Fibroblast of skin of abdomen (primary cell): ENCODE results near the gene RMND1.
A peak's percentile ranks its signal among the peaks of the same experiment; 100 is the strongest.
"Not testable (repeated sequence)": the region's sequence is repeated elsewhere in the genome, so short reads cannot be mapped to it uniquely, and the experiment has no call there.

Source experiments
- DNase-seq: peaks from one replicate; pipeline ENCODE4 v3.0.0-alpha.2; 2013

RMND1 gene

DNA sequence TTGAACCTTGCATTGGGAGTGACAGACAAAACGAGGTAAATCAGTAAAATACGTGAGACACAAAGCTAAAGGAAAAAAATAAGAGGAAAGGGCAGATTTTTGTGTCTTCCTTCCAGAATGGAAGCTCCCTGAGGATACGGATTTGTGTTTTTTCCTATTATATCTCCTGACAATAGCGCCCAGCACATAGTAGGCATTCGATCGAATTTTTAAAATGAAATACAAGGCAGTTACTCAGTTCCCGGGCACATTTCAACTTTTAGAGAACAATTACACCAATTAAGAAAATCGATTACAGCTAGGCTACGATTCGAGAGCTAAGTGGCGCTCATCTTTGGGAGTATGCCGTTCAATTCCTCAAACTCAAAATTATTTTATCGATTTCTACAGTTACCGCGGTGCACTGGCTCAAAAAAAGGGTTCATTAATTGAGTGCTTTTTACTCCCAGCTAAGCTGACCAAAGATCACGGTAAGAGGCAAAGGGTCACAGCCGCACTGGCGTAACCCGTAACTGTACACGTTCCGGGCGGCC lies 443 bp downstream of the RMND1 start:
- DNase-seq = no peak

GRCh38 chr6:151450928-151451327 lies 998 bp downstream of the RMND1 start:
- DNase-seq = not testable (repeated sequence)

DNA sequence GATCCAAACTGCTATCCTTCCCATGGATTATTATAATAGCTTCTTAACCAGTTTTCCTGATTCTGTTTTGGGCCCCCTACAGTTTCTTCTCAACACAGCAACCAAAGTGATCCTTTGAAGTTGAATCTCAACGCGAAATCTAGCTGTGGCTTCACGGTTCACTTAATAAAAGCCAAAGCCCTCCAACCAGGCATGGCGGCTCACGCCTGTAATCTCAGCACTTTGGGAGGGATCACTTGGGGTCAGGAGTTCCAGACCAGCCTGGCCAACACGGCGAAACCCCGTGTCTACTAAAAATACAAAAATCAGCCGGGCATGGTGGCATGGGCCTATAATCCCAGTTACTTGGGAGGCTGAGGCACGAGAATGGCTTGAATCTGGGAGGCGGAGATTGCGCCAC lies 3.3 kb downstream of the RMND1 start:
- no peak for DNase-seq

GRCh38 chr6:151447237-151447636 lies 4.7 kb downstream of the RMND1 start:
- DNase-seq = no peak

DNA sequence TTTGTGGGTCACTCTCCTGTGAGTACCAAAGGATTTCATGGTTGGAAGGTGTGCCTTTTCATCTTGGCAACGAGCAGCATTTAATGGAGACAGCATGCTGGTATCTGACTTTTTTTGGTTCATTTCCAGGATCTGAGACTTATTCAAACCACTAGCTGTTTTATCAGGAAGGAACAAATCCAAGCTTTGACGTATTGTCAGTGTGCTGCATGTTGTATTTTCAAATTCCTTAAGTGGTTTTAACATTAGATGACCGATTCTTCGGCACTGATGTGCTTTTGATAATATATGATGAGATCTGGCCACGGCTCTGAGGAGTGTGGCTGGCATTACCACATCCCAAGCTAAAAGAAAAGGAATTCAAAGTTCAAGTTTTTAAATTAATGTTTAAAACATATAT lies 6.4 kb downstream of the RMND1 start:
- DNase-seq = peak; percentile 88

- DNase-seq = no peak
These were observed 7.9 kb downstream of the RMND1 start for GRCh38 chr6:151443911-151444621.

DNA sequence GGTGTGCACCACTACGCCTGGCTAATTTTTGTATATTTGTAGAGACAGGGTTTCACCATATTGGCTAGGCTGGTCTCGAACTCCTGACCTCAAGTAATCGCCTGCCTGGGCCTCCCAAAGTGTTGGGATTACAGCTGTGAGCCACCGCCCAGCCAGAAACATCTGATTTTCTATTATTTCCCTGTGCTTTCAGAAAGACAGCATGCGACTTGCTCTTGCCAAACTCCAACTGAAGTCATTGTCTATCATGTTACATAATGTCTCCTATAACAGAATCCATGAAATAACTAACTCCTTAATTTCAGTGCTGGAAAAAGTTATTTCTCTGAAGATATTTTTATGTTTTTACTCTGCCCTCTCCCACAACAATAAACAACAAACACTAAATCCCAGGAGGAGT lies 8.5 kb downstream of the RMND1 start:
- DNase-seq = no peak

DNA sequence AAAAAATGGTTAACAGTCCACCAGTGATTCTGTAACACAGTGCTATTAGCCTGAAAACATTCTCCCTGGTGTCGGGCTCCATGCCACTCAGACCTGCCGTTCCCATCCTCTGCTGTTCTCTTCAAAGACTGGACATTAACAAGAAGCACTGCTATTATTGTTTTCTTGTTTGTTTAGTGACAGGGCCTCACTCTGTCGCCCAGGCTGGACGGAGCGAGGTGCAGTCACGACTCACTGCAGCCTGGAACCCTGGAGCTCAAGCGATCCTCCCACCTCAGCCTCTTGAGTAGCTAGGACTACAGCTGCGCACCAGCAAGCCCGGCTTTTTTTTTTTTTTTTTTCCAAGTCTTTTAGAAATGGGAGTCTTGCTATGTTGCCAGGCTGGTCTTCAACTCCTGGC lies 9.6 kb downstream of the RMND1 start:
- no peak for DNase-seq

- no peak for DNase-seq
These were observed 10.3 kb downstream of the RMND1 start for GRCh38 chr6:151441390-151442166.

DNA sequence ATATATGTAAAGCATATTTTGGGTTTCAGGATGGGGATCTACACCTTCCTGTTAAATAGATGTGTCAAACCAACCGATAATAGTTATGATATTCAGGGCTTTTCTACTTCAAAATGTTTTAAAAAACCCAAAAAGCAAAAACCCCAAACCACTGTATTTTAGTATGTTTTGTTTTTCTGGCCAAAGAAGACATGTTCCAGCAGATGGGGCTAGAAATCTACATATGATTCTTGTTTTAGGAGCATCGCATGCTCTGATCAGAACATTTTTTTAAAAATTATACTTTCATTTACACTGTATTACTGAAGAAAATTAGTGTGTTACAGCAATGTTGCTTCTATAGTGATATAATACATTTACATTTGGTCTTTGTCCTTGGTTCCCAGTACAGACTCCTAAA lies 11.0 kb downstream of the RMND1 start:
- DNase-seq = peak; percentile 38

DNA sequence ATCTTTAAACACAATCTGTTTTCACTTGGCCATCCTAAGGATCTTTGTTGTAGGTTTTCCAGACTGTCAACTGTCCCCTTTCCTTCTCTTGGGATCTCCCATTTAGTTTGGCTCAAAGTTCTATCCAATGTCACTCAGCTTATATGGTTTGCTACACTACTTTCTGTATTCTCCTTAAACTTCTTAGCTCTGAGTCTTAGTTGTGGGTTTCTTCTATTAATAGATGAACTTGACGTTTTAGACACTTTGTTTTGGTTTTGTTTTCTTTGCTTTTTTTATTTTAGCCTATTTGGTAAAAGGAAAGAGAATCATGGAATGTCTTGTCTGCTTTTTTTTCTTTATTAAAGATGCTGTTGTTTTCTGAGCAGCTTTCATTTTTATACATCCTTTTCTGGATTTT lies 11.4 kb downstream of the RMND1 start:
- no peak for DNase-seq

DNA sequence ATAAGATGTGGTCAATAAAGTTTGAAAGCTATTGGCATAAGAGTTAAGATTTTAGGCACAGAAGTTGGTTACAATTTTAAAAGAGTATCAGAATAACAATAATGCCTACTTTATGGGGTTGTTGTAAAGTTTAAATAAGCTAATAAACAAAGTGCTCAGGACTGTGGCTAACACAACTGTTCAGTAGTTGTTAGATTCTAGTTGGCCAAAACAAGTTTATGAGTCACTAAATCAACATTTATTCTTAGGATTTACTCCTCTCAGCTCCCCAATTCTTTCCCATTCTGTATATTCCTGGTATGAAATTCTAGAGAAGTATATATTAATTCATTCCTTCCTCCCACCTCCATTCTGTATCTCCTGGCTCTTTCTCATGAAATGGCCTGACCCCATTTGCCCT lies 14.5 kb downstream of the RMND1 start:
- no peak for DNase-seq

DNA sequence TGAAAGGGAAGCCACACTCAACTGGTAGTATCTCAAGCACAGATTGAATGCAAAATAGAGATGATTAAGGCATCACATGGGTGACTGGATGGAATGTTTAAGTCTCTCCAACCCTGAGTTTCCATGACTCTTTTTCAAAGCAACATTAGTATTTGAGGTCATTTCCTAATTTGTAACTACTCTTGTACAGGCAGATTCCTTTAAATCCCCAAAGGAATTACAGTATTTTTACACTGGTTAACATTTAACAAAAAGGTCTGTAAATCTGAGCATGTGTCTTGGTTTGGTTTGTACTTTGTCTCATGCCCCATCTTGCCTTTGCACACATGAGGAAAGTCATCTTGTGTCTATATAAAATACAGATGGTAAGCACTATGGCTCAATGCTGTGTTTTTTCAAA lies 15.1 kb downstream of the RMND1 start:
- DNase-seq = peak; percentile 89

GRCh38 chr6:151436300-151436699 lies 15.6 kb downstream of the RMND1 start:
- no peak for DNase-seq

DNA sequence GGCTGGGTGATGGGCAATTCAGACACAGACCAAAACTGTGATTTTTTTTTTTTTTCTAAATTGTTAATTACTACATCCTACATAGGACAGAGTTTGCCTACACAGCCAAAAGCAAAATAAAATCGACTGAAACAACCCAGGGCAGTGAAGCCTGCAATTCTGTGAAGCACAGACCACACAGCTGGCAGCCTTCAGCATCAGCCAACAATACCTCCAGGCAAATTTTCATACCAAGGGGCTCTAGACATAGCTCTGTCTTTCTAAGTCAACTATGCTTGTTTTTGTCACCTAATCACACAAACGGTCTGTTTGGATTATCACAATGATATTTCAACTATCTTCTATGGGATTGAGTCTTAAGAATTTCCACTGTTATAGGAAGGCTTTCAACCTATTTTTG lies 17.6 kb downstream of the RMND1 start:
- no peak for DNase-seq

DNA sequence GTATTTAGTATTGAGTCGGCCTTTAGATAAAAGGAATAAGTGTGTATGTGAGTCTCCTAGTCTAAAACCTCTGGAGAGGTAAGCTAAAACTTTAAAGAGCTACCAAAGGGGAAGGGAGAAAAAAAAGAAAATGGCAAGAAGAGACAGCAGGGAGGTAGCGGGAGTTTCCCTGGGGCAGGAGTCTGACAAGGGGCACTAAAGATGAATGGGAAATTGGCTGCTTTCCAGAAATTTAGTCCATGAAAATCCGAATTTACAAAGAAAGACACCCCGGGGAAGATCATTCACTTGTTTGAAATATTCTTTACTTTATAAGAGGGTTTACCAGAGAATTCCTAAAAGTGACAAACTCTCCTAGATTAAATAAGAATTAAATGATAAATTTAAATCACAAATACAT lies 19.3 kb downstream of the RMND1 start:
- DNase-seq = no peak

GRCh38 chr6:151431337-151431736 lies 20.6 kb downstream of the RMND1 start:
- no peak for DNase-seq

DNA sequence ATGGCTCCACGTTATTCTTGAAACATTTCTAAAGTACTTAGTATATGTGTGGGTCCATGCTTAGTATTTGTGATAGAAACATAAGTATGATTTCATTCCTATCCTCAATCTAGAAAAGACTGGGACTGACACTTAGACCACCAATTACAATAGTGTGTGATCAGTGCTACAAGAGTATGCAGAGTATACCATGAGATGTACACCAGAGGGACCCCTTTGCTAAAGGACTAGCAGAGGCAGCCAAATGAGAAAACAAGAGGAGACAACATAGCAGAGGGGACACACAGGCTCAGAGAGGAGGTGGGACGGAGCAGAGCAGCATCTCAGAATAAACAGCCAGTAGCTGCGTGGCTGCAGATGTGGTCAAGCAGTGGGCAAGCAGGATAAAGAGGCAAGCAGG lies 21.0 kb downstream of the RMND1 start:
- DNase-seq = no peak

GRCh38 chr6:151428093-151428735 lies 23.7 kb downstream of the RMND1 start:
- no peak for DNase-seq

- no peak for DNase-seq
These were observed 26.4 kb downstream of the RMND1 start for GRCh38 chr6:151425561-151425960.

- DNase-seq = no peak
These were observed 28.9 kb downstream of the RMND1 start for GRCh38 chr6:151422981-151423380.

- DNase-seq = no peak
These were observed 34.4 kb downstream of the RMND1 start for GRCh38 chr6:151417477-151417876.

- no peak for DNase-seq
These were observed 37.2 kb downstream of the RMND1 start for GRCh38 chr6:151414641-151415260.
